ENCODE results near the gene DPP4. TPM values are rescaled to one million over a fixed set of nuclear protein-coding genes. Genes with fewer than 3 reads are reported as not detected.

The DPP4 gene
- total RNA-seq, 2 donors from 2014 or later = 2.4 to 5.1 TPM

GRCh38 chr2:162004031-162004430 is 70.0 kb downstream of the DPP4 start:
- intact Hi-C loops (cut with DNase I) = loop anchor here in 1 of 2 donors (10.0 kb wide), 1 partner anchor 121 kb away; no protein-coding TSS in a partner anchor

GRCh38 chr2:162002623-162003235 is 71.3 kb downstream of the DPP4 start:
- intact Hi-C loops (cut with DNase I) = loop anchor here in 1 of 2 donors (10.0 kb wide), 1 partner anchor 122 kb away; no protein-coding TSS in a partner anchor
- DNase-seq (ENCODE audit: low spot score) = no peak

More at GRCh38 chr2:162004031-162004430, 70.0 kb downstream of the DPP4 start:
- no peak for DNase-seq (ENCODE audit: low spot score)

DNA sequence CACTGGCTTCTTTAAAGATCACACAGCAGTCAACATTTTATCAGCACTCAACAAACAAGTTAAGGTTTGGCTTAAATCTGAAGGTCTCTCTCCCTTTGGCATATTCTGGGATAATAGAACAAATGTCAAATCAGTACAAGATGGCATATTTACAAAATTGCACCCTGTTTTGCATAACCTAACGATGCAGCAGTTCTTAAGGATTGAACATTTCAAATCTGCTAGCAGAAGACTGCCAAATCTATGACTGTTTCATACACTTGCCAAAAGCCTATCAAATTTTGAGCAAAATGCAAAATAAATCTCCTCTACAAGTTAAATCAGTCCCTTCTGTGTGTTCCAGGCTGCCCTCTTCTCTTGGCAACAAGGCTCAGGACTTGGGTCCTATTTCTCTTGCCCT is 73.6 kb downstream of the DPP4 start:
- no peak for DNase-seq (ENCODE audit: low spot score)
- intact Hi-C loops (cut with DNase I) = loop anchor here in 1 of 2 donors (10.0 kb wide), 1 partner anchor 124 kb away; no protein-coding TSS in a partner anchor

DNA sequence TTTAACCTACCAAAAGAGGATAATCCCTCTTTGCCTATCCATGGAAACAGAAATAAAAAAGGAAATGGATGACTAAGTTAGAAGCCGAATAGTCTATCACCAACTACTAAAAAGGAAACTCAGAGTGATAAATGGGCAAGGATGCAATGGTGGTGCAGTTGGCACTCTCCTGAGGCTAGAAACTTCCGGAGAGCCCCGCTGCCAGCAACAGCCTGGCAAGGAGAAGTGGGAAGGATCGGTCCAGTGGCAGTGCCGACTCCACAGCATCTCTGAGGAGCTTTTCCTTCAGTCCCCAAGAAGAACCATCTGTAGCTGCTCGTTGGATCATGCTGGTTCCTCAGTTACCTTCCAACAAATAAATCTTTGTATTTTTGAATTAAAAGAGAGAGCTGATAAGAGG is 74.7 kb downstream of the DPP4 start:
- DNase-seq (ENCODE audit: low spot score) = no peak
- intact Hi-C loops (cut with DNase I) = no loop called here

DNA sequence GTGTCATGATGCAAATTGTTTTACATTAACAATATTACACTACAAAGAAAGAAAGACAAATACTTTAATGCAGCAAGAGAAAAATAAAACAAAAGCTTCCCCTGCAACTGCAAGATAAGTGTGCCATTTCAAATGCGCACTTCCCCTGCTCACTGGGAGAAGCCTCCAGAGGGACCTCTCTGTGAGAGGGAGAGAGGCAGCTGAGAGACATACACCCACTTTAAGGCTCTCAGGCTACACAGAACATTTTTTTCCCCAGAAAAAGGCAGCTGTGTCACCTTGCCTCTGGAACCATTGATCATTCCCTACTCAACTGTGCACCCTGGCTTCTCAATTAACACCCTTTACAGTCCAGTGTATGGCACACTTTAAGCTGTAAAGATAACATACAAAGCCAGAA is 75.2 kb downstream of the DPP4 start:
- DNase-seq (ENCODE audit: low spot score) = no peak
- intact Hi-C loops (cut with DNase I) = no loop called here

DNA sequence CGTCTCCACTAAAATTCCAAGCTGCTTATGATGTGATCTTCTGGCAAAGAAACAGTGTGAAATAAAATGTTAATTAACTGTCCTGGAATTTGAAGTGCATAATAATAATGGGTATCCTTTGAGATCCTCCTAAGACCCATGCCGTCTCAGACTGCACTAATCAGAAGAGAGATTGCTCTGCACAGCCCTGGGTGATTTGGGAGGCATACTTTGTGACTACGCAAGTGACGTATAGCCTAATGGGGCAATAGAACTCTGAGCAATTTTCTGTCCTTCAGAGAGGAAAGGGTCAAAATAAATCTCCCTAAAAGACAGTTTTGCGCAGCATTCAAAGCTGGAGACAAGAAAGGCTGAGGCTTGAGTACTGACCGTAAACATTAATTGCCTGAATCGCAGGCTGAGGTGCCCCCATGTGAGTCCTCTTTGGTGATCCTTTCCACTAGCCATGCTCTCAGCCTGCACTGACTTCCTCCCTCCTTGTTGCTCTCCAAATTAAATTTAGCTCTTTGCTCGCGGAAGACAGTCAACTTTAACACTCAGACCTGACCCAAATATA is 76.0 kb downstream of the DPP4 start:
- intact Hi-C loops (cut with DNase I) = no loop called here
- DNase-seq (ENCODE audit: low spot score) = no peak

- no peak for DNase-seq (ENCODE audit: low spot score)
- intact Hi-C loops (cut with DNase I) = loop anchor here in 1 of 2 donors (1.0 kb wide), 1 partner anchor 35 kb away; no protein-coding TSS in a partner anchor
Observed at GRCh38 chr2:161995553-161996016, 78.4 kb downstream of the DPP4 start.

GRCh38 chr2:161994761-161995520 is 79.1 kb downstream of the DPP4 start:
- intact Hi-C loops (cut with DNase I) = no loop called here
- no peak for DNase-seq (ENCODE audit: low spot score)

- DNase-seq (ENCODE audit: low spot score) = no peak
- intact Hi-C loops (cut with DNase I) = no loop called here
Observed at GRCh38 chr2:161992531-161992930, 81.5 kb downstream of the DPP4 start.

GRCh38 chr2:161991991-161992390 is 82.0 kb downstream of the DPP4 start:
- intact Hi-C loops (cut with DNase I) = no loop called here
- no peak for DNase-seq (ENCODE audit: low spot score)

DNA sequence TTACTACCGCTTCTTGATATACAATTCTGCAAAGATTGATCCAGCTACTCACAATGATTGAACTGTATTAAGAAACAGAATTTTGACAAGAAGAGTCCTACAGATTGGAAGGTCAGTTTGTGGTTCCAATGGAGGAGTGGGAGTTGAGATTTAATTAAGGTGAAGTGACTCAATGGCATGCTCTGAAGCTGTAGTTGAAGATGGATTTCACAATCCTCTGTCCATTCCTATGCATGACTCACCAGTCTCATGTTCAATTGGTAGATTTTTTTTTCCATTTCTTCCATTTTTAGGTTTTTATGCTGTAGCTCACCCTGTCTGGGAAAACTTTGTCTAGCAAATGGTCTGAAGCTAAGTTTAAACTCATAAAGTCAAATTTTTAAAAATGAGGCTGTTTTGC is 83.3 kb downstream of the DPP4 start:
- no peak for DNase-seq (ENCODE audit: low spot score)
- intact Hi-C loops (cut with DNase I) = no loop called here

GRCh38 chr2:161990036-161990435 is 84.0 kb downstream of the DPP4 start:
- intact Hi-C loops (cut with DNase I) = no loop called here
- no peak for DNase-seq (ENCODE audit: low spot score)

GRCh38 chr2:161988589-161988988 is 85.4 kb downstream of the DPP4 start:
- intact Hi-C loops (cut with DNase I) = no loop called here
- DNase-seq (ENCODE audit: low spot score) = no peak

DNA sequence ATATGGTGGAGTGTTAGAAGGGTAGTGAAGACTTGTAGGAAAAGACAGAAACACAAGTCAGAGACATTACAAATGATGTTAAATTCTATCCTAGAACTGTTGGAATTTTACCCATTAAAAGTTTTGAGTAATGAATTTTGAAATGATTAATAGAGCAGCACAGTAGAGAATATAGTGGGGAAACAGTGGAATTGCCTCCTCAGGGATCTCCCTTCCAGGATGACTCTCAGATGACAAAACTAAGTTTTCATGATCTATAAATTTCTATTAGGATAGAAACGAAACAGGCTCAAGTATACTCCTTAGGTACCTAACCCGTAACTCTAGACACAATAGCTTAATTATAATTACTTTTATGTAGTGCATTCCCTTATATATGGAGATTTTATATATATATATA is 86.7 kb downstream of the DPP4 start:
- DNase-seq (ENCODE audit: low spot score) = no peak
- intact Hi-C loops (cut with DNase I) = no loop called here

DNA sequence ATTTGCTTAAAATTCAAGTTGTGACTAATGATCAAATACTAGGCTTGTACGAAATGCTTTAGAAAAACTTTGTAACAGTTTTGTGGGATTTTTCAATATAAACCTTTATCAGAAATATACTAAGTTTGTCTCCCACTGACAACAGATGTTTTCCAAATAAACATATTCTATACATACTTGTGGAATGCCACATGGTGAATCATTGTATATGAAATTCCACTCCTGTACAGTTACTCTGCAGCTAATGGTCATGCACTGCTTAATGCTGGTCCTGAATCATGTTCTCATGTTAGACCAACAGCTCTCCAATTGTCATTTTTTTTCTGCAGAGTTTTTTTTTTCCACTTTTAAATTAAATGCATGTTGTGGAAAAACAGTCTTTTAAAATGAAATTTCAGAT is 90.1 kb downstream of the DPP4 start:
- intact Hi-C loops (cut with DNase I) = no loop called here
- no peak for DNase-seq (ENCODE audit: low spot score)

- DNase-seq (ENCODE audit: low spot score) = no peak
- intact Hi-C loops (cut with DNase I) = no loop called here
Observed at GRCh38 chr2:161983331-161983651, 90.7 kb downstream of the DPP4 start.

- intact Hi-C loops (cut with DNase I) = no loop called here
- DNase-seq (ENCODE audit: low spot score) = no peak
Observed at GRCh38 chr2:161982548-161983330, 91.3 kb downstream of the DPP4 start.

GRCh38 chr2:161981679-161982250 is 92.2 kb downstream of the DPP4 start:
- no peak for DNase-seq (ENCODE audit: low spot score)
- intact Hi-C loops (cut with DNase I) = no loop called here

DNA sequence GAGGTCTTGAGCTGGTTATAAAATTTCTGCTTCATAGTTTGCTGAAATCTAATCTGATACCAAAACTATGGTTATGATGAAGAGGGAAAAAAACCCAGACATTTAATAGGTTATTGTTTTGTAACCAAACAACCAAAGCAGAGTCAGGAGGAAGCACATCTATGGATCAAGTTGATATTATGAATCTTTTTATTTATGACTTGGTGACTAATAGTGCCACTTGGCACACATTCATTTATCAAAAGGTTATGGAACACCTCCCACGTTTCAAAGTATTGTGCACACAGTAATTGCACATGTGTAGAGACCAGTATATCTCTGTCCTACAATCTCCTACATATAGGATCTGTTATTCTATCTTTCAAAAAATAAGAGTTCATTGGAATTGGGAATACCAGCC is 93.0 kb downstream of the DPP4 start:
- intact Hi-C loops (cut with DNase I) = no loop called here
- DNase-seq (ENCODE audit: low spot score) = no peak

Data from posterior vena cava (tissue), 2 donors.